Kidney (tissue), 14 donors: Measurements from ENCODE around the gene KLHL10. TPM values are rescaled to one million over a fixed set of nuclear protein-coding genes. Genes with fewer than 3 reads are reported as not detected.

Experiments
- DNase-seq, 5 donors: peaks; one replicate each; pipeline ENCODE4 v3.0.0-alpha.2; 2013 to 2020
- FAIRE-seq: peaks from 2 replicates; lab custom pipeline; 2012; peaks lifted over from hg19 to GRCh38; lab: Jason Lieb, UNC
- H3K27ac ChIP-seq, 2 donors: one replicate each; pipeline ENCODE4 v1.7.0; 2013; ENCODE audit warnings: low read depth in 2 of 2, low read length in 2 of 2, inconsistent platforms in 1 of 2
- H3K27me3 ChIP-seq: one replicate; pipeline ENCODE4 v1.7.1; 2013; ENCODE audit warnings: low read length, inconsistent platforms; ENCODE audit not compliant: control insufficient read depth, insufficient read depth
- H3K36me3 ChIP-seq, 3 donors: one replicate each; pipeline versions ENCODE4 v1.7.0 to v1.7.1; 2013; ENCODE audit warnings: low read length in 3 of 3, control low read depth in 1 of 3, inconsistent platforms in 1 of 3; ENCODE audit not compliant: insufficient read depth in 3 of 3, control insufficient read depth in 2 of 3
- H3K4me1 ChIP-seq, 3 donors: one replicate each; pipeline versions ENCODE4 v1.7.0 to v1.7.1; 2013; ENCODE audit warnings: low read length in 3 of 3, inconsistent platforms in 1 of 3, low read depth in 1 of 3; ENCODE audit not compliant: control insufficient read depth in 2 of 3, insufficient read depth in 2 of 3
- H3K4me3 ChIP-seq, 3 donors: one replicate each; pipeline versions ENCODE4 v1.7.0 to v1.8.1; 2013; ENCODE audit warnings: low read length in 3 of 3, control low read depth in 1 of 3, inconsistent platforms in 1 of 3
- H3K9ac ChIP-seq, 3 donors: one replicate each; pipeline versions ENCODE4 v1.7.0 to v1.7.1; 2013; ENCODE audit warnings: low read length in 3 of 3, control low read depth in 1 of 3, inconsistent platforms in 1 of 3
- H3K9me3 ChIP-seq, 3 donors: one replicate each; pipeline versions ENCODE4 v1.7.0 to v1.7.1; 2013; ENCODE audit warnings: low read length in 3 of 3, control low read depth in 1 of 3, inconsistent platforms in 1 of 3; ENCODE audit not compliant: control insufficient read depth in 2 of 3, insufficient read depth in 1 of 3
- CTCF ChIP-seq: IDR thresholded peaks from 3 replicates; pipeline ENCODE4 v1.5.1; 2012; ENCODE audit warnings: mild to moderate bottlenecking, moderate library complexity, borderline replicate concordance; ENCODE audit not compliant: insufficient read depth; ENCODE audit errors: extremely low read depth
- intact Hi-C: fragments of 100-400 bp; cut with DNase I; formaldehyde crosslinking; loops from one replicate; pipeline ENCODE4 v1.11.1; 2022
- polyA plus RNA-seq: library from polyadenylated mRNA; stranded (reverse); fragments of 350-450 nt; fragmentation: Illumina TruSeq; extraction: RNeasy Lipid Tissue Mini Kit (QIAGEN cat#74804); gene quantifications from one replicate; pipeline ENCODE4 v1.2.3, GENCODE V29; 2014; ENCODE audit warnings: low read depth, low replicate concordance; ENCODE audit not compliant: insufficient read depth
- total RNA-seq: library from RNA; stranded (reverse); fragmentation: NEBNext Ultra II Directional; extraction: Animal tissue kit (Norgen Biotek cat#: 25700); gene quantifications from one replicate; pipeline ENCODE4 v1.2.1, GENCODE V29; 2021
- donor health status: control.
- donor health status: control.
- donor health status: control.
- donor health status: control.
- donor health status: control.
- donor health status: DM: yes; HTN: yes; CAD: no.
- donor health status: Normal renal cell carcinoma (clear cell type).

The KLHL10 gene
- total and polyA plus RNA-seq, 2 donors from 2014 or later = 0.28 TPM; not detected in 1

GRCh38 chr17:41803049-41804020 is 34.3 kb upstream of the KLHL10 start:
- no peak for TF ChIP-seq CTCF
- Histone ChIP-seq H3K27me3 (no peaks in the 10 kb centered on the region), H3K4me1 (peaks cover 0 to 10% (median 9%) of the 10 kb centered on the region in 3 donors), H3K9ac (no peak overlapping the region), H3K9me3 (no peaks in the 10 kb centered on the region), H3K4me3 (no peak overlapping the region), H3K36me3 (no peaks in the 10 kb centered on the region), H3K27ac (no peak overlapping the region)
- intact Hi-C loops = loop anchor here (5.0 kb wide), 1 partner anchor 66 kb away; no protein-coding TSS in a partner anchor
- DNase-seq (peak in 3 of 5 donors; percentile 25 to 79 (median 64)), FAIRE-seq (no peak)

GRCh38 chr17:41806685-41807445 is 30.8 kb upstream of the KLHL10 start:
- no peak for TF ChIP-seq CTCF
- no peak for FAIRE-seq
- H3K4me3 ChIP-seq = no peak overlapping the region

GRCh38 chr17:41810659-41811548 is 26.7 kb upstream of the KLHL10 start:
- Histone ChIP-seq H3K4me3 (peak overlapping the region; percentile 54 to 74 (median 59)), H3K9ac (peak overlapping the region in 2 of 3 donors; percentile 22 to 58), H3K27me3 (no peaks in the 10 kb centered on the region), H3K27ac (peak overlapping the region; percentile 28 to 57), H3K36me3 (no peaks in the 10 kb centered on the region), H3K4me1 (peaks cover 0 to 23% (median 13%) of the 10 kb centered on the region in 3 donors), H3K9me3 (no peaks in the 10 kb centered on the region)
- DNase-seq (peak in 3 of 5 donors; percentile 41 to 80 (median 77)), FAIRE-seq (no peak)
- intact Hi-C loops = no loop called here
- TF ChIP-seq CTCF = no peak

More at GRCh38 chr17:41806685-41807445, 30.8 kb upstream of the KLHL10 start:
- no peaks in the 10 kb centered on the region for H3K36me3 ChIP-seq
- intact Hi-C loops = no loop called here
- no peak overlapping the region for H3K9ac ChIP-seq
- H3K9me3 ChIP-seq = no peaks in the 10 kb centered on the region
- H3K4me1 ChIP-seq = peaks cover 0 to 13% (median 5%) of the 10 kb centered on the region in 3 donors
- DNase-seq = no peak
- H3K27ac ChIP-seq = no peak overlapping the region
- H3K27me3 ChIP-seq = no peaks in the 10 kb centered on the region
